ENCODE results near the gene SUGP2.

DNA sequence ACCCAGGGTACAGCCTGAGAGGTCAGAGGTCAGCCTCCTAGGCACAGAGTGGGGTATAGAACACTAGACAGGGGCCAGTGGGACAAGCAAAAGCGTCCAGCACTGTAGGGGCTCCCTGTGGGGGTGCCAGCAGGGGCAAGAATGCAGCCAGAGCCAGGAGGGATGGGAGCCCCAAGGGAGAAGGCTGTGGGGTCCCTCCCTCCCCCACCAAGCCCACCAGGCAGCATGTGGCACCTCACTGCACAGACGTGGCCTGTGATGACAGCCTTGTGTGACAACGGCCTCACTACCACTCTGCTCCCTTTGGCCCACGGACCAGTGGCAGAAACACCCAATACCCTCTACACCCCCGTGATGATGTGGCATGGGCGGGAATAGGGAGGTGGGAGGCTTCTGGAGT is 10.2 kb upstream of the SUGP2 start:
- TF ChIP-seq POLR2A (IDR thresholded peaks at IDR 0.05) = no peak
- TF ChIP-seq, protein P1, sequence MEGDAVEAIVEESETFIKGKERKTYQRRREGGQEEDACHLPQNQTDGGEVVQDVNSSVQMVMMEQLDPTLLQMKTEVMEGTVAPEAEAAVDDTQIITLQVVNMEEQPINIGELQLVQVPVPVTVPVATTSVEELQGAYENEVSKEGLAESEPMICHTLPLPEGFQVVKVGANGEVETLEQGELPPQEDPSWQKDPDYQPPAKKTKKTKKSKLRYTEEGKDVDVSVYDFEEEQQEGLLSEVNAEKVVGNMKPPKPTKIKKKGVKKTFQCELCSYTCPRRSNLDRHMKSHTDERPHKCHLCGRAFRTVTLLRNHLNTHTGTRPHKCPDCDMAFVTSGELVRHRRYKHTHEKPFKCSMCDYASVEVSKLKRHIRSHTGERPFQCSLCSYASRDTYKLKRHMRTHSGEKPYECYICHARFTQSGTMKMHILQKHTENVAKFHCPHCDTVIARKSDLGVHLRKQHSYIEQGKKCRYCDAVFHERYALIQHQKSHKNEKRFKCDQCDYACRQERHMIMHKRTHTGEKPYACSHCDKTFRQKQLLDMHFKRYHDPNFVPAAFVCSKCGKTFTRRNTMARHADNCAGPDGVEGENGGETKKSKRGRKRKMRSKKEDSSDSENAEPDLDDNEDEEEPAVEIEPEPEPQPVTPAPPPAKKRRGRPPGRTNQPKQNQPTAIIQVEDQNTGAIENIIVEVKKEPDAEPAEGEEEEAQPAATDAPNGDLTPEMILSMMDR (IDR thresholded peaks at IDR 0.05) = no peak

All from right lobe of liver (tissue), 4 donors.